Ovary (tissue), 9 donors: Measurements from ENCODE around the gene ERMP1. TPM values are rescaled to one million over a fixed set of nuclear protein-coding genes. Genes with fewer than 3 reads are reported as not detected.

Source experiments
- DNase-seq, 5 donors: peaks; one replicate each; pipeline ENCODE4 v3.0.0-alpha.2; 2019 to 2020
- H3K27ac ChIP-seq, 2 donors: fragments of 200-600 bp; one replicate each; pipeline versions ENCODE4 v1.5.1 to v1.8.0; 2019 to 2022
- H3K27me3 ChIP-seq: fragments of 200-600 bp; one replicate; pipeline ENCODE4 v1.8.0; 2022
- H3K36me3 ChIP-seq: fragments of 200-600 bp; sonication (generic); one replicate; pipeline ENCODE4 v1.5.1; 2019
- H3K4me1 ChIP-seq: one replicate; pipeline ENCODE4 v1.8.1; 2013; ENCODE audit warnings: mild to moderate bottlenecking, moderate library complexity; ENCODE audit not compliant: insufficient read depth
- H3K4me3 ChIP-seq: fragments of 200-600 bp; sonication (generic); one replicate; pipeline ENCODE4 v1.5.1; 2017
- H3K9me3 ChIP-seq, 2 donors: fragments of 200-600 bp in 1 of 2; sonication (generic) in 1 of 2; one replicate each; pipeline versions ENCODE4 v1.5.1 to v1.8.1; 2013 to 2019; ENCODE audit warnings: mild to moderate bottlenecking in 1 of 2, moderate library complexity in 1 of 2
- EP300 ChIP-seq: sonication (generic); formaldehyde crosslinking; IDR thresholded peaks from one replicate; pipeline ENCODE4 v1.6.1; 2017; ENCODE audit warnings: antibody characterized with exemption
- POLR2A ChIP-seq: fragments of 450-650 bp; IDR thresholded peaks from one replicate; pipeline ENCODE4 v1.6.1; 2017; ENCODE audit warnings: antibody characterized with exemption, mild to moderate bottlenecking, moderate library complexity
- WGBS, 3 donors: extraction: QIAGEN DNeasy Blood & Tissue Kit in 1 of 3; methylation state at CpG; one replicate each; pipeline versions ENCODE4 v1.1.5 to v1.1.7; 2013 to 2017; 5-methylcytosine and 5-hydroxymethylcytosine counted together
- intact Hi-C, 4 donors: fragments of 100-400 bp; cut with DNase I; formaldehyde crosslinking; loops; one replicate each; pipeline versions ENCODE4 v1.11.0 to v1.15.1; 2022 to 2023
- polyA plus RNA-seq, 2 donors: library from polyadenylated mRNA; stranded (reverse); fragments of 200-250 nt in 1 of 2; fragments of 350-450 nt in 1 of 2; fragmentation: Illumina TruSeq in 1 of 2; extraction: RNeasy Lipid Tissue Mini Kit (QIAGEN cat#74804) in 1 of 2; gene quantifications; one replicate each; pipeline ENCODE4 v1.2.3, GENCODE V29; 2013 to 2014
- total RNA-seq, 7 donors: library from RNA; depleted of rRNA in 2 of 7; stranded (reverse); fragments of >200 nt in 2 of 7; fragmentation: NEBNext Ultra II Directional in 3 of 7; extraction: Animal tissue kit (Norgen Biotek cat#: 25700) in 3 of 7; gene quantifications; one replicate each; pipeline versions ENCODE4 v1.1.0 to v1.2.4, GENCODE V29; 2016 to 2023
- TF ChIP-seq, protein P1 (sequence below), 3 donors: fragments of 450-650 bp in 2 of 3; fragments of 200-600 bp in 1 of 3; IDR thresholded peaks; one replicate each; pipeline versions ENCODE4 v1.5.1 to v1.8.0; 2016 to 2022; ENCODE audit warnings: antibody characterized with exemption in 3 of 3, mild to moderate bottlenecking in 1 of 3
- donor health status: DM: no; HTN: no; CAD: no; lungs with moderate emphysema.
- donor health status: DM: no; HTN: no; CAD: no.
- donor health status: Bipolar disorder and iron deficiency.
- donor health status: DM: yes; HTN: yes; CAD: no.
- donor health status: DM: no; HTN: no; CAD: no.
- donor health status: DM: yes; HTN: yes; CAD: no.

ERMP1 gene
- total and polyA plus RNA-seq, 9 donors: 8.3 to 217 (median 14.8) TPM

GRCh38 chr9:5818424-5819142 lies 14.3 kb downstream of the ERMP1 start:
- no peak overlapping the region for H3K27ac ChIP-seq
- no peaks in the 10 kb centered on the region for H3K36me3 ChIP-seq
- WGBS, 3 donors: 90 to 92% (median 90%) methylated on average over 2 of the region's 2 CpGs
- H3K4me1 ChIP-seq: no peaks in the 10 kb centered on the region
- no peak for DNase-seq
- H3K4me3 ChIP-seq: no peak overlapping the region
- H3K27me3 ChIP-seq: no peaks in the 10 kb centered on the region
- TF ChIP-seq EP300 (no peak), POLR2A (no peak)
- TF ChIP-seq, protein P1, sequence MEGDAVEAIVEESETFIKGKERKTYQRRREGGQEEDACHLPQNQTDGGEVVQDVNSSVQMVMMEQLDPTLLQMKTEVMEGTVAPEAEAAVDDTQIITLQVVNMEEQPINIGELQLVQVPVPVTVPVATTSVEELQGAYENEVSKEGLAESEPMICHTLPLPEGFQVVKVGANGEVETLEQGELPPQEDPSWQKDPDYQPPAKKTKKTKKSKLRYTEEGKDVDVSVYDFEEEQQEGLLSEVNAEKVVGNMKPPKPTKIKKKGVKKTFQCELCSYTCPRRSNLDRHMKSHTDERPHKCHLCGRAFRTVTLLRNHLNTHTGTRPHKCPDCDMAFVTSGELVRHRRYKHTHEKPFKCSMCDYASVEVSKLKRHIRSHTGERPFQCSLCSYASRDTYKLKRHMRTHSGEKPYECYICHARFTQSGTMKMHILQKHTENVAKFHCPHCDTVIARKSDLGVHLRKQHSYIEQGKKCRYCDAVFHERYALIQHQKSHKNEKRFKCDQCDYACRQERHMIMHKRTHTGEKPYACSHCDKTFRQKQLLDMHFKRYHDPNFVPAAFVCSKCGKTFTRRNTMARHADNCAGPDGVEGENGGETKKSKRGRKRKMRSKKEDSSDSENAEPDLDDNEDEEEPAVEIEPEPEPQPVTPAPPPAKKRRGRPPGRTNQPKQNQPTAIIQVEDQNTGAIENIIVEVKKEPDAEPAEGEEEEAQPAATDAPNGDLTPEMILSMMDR (IDR thresholded peaks at IDR 0.05): no peak
- H3K9me3 ChIP-seq: no peaks in the 10 kb centered on the region
- intact Hi-C loops: loop anchor here in 1 of 4 donors (10.0 kb wide), 1 partner anchor 446 kb away; no protein-coding TSS in a partner anchor

DNA sequence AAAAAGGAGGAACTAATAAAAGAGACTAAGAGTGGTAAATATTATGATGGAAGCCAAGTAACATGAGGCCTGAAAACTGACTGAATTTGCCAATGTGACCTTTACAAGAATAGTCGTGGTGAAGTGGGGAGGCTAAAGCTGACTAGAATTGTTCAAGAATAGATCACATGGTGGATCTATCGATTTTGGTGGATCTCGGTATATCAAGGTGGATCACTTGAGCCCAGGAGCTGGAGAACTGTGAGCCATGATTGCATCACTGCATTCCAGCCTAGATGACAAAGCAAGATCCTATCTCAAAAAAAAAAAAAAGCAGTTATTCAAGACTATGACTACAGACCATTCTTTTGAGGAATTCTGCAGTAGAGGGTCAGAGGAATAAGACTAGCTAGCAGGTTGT lies 15.1 kb downstream of the ERMP1 start:
- WGBS, 3 donors: 89 to 95% (median 91%) methylated on average over 3 of the region's 3 CpGs

DNA sequence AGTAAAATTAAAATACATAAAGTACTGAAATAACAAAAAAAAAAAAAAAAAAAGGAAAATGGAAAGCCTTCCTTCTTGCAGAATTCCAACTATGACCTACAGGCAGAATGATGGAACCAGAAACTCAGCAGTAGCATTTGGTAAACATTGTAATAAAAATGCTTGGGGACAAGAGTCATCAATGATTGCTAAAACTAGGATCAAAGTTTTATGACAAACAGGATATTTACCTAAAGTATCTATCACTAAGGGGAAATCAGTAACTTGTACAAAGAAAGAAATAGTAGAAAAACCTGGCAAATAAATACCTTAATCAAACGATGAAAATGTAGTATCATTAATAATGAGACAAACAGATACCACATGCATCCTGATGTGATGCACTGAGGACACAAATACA lies 17.5 kb downstream of the ERMP1 start:
- intact Hi-C loops: loop anchor here in 1 of 4 donors (10.0 kb wide), 1 partner anchor 449 kb away; no protein-coding TSS in a partner anchor
- Histone ChIP-seq H3K27me3 (no peaks in the 10 kb centered on the region), H3K27ac (no peak overlapping the region), H3K9me3 (no peaks in the 10 kb centered on the region), H3K4me1 (no peaks in the 10 kb centered on the region), H3K36me3 (no peaks in the 10 kb centered on the region), H3K4me3 (no peak overlapping the region)
- TF ChIP-seq, protein P1 (IDR thresholded peaks at IDR 0.05): no peak
- TF ChIP-seq POLR2A (no peak), EP300 (no peak)
- WGBS, 3 donors: 76 to 85% (median 77%) methylated on average over 1 of the region's 1 CpG
- DNase-seq: no peak

More for the DNA sequence above, 15.1 kb downstream of the ERMP1 start:
- Histone ChIP-seq H3K36me3 (no peaks in the 10 kb centered on the region), H3K27me3 (no peaks in the 10 kb centered on the region), H3K4me1 (no peaks in the 10 kb centered on the region), H3K9me3 (no peaks in the 10 kb centered on the region), H3K4me3 (no peak overlapping the region), H3K27ac (no peak overlapping the region)
- TF ChIP-seq POLR2A (no peak), EP300 (no peak)
- TF ChIP-seq, protein P1 (IDR thresholded peaks at IDR 0.05): no peak
- DNase-seq: no peak
- intact Hi-C loops: loop anchor here in 1 of 4 donors (10.0 kb wide), 1 partner anchor 447 kb away; no protein-coding TSS in a partner anchor

DNA sequence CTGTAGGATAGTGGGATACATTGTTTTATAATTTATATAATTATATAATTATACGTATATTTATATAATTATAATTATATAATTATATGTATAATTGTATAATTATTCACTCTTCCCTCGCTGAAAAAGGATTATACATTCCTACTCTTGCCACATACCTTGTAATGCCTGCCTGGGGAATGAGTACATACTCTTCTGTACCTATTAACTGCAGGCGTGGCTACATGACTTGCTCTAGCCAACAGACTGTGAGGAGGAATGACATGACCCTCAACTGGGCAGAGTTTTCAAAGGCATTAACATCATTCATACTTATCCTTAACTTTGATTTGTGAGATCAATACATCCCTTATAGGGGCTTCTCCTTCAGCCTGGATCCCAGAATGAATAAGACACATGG lies 19.1 kb downstream of the ERMP1 start:
- 93 to 96% (median 95%) methylated on average over 3 of the region's 3 CpGs for WGBS, 3 donors
- no peaks in the 10 kb centered on the region for H3K27me3 ChIP-seq
- H3K4me3 ChIP-seq: no peak overlapping the region
- no peak overlapping the region for H3K27ac ChIP-seq
- no peaks in the 10 kb centered on the region for H3K4me1 ChIP-seq
- H3K9me3 ChIP-seq: no peaks in the 10 kb centered on the region
- no peak for DNase-seq
- TF ChIP-seq EP300: no peak
- TF ChIP-seq, protein P1 (IDR thresholded peaks at IDR 0.05): no peak
- no peak for TF ChIP-seq POLR2A
- intact Hi-C loops: loop anchor here in 1 of 4 donors (10.0 kb wide), 1 partner anchor 451 kb away; no protein-coding TSS in a partner anchor
- H3K36me3 ChIP-seq: no peaks in the 10 kb centered on the region
